GM06990 (cell line): ENCODE results near the gene PAFAH1B2.

ENCODE experiments used
- DNase-seq: peaks from one replicate; pipeline ENCODE4 v3.0.0-alpha.2; 2011; ENCODE audit not compliant: insufficient read length; ENCODE audit errors: extremely low read depth
- H3K27me3 ChIP-seq: replicated peaks from 2 replicates; pipeline ENCODE4 v1.6.0; 2011; ENCODE audit warnings: low read length; ENCODE audit not compliant: control insufficient read depth, insufficient read depth
- H3K36me3 ChIP-seq: 2 replicates; pipeline ENCODE4 v1.5.1; 2011; ENCODE audit warnings: low read length; ENCODE audit not compliant: control insufficient read depth, insufficient read depth
- H3K4me3 ChIP-seq: replicated peaks from 2 replicates; pipeline ENCODE4 v1.5.1; 2011; ENCODE audit warnings: low read depth, mild to moderate bottlenecking, control low read depth, low read length
- TF ChIP-seq, protein P1 (sequence below): IDR thresholded peaks from 2 replicates; pipeline ENCODE4 v1.5.1; 2011; ENCODE audit warnings: low read length, control low read depth, mild to moderate bottlenecking, inconsistent platforms; ENCODE audit not compliant: insufficient read depth, poor library complexity, severe bottlenecking

PAFAH1B2 gene

DNA sequence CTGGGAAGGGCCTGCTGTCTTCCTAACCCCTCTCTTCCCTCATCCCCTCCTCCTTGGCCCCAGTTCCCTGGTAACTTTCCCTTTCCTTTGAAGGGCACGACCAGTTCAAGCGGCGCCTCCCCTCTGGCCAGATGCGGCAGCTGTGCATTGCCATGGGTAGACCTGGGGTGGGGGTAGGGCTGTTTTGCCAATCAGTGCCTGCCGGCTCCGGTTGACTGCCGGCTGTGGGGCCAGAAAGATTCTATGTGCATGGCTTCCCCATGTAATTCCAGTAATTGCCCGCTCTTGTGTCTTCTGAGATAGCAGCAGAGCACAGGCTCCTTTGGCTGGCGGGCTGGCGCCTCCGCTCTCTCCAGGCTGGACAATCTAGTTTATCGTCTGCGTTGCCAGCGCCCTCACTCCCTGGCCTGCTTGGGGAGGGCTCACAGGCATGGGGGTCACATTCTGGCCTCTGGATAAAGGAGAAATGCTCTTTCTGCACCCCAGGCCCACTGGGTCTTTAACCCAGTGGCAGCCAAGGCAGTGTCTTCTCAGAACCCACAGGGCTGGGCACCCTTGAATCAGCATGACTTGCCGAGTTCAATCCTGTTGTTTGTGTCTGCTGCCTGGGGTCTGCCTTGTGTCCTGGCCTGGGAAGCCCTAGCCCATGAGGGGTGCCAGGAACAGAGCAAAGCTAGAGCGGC lies 43.9 kb downstream of the PAFAH1B2 start:
- DNase-seq = no peak
- no peaks in the 10 kb centered on the region for H3K27me3 ChIP-seq
- H3K36me3 ChIP-seq = peaks cover 25% of the 10 kb centered on the region
- no peak overlapping the region for H3K4me3 ChIP-seq
- TF ChIP-seq, protein P1, sequence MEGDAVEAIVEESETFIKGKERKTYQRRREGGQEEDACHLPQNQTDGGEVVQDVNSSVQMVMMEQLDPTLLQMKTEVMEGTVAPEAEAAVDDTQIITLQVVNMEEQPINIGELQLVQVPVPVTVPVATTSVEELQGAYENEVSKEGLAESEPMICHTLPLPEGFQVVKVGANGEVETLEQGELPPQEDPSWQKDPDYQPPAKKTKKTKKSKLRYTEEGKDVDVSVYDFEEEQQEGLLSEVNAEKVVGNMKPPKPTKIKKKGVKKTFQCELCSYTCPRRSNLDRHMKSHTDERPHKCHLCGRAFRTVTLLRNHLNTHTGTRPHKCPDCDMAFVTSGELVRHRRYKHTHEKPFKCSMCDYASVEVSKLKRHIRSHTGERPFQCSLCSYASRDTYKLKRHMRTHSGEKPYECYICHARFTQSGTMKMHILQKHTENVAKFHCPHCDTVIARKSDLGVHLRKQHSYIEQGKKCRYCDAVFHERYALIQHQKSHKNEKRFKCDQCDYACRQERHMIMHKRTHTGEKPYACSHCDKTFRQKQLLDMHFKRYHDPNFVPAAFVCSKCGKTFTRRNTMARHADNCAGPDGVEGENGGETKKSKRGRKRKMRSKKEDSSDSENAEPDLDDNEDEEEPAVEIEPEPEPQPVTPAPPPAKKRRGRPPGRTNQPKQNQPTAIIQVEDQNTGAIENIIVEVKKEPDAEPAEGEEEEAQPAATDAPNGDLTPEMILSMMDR = no peak

DNA sequence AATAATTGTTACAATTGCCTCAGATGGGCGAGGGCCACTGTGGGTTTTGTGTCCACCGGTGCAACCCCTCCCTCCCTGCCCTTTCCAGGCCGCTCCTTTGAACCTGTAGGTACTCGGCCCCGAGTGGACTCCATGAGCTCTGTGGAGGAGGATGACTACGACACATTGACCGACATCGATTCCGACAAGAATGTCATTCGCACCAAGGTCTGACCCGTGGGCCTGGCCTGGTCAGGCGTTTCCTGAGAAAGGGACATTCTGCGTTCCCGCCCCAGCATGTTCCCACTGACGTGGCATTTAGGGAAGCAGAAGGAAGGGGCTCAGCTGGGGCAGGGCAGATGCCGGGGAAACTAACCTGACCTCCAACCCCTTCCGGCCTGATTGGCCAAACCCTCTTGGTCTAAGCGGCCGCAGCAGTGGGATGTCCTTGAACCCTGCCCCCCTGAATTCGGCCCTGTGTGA lies 44.6 kb downstream of the PAFAH1B2 start:
- Histone ChIP-seq H3K36me3 (peaks cover 25% of the 10 kb centered on the region), H3K27me3 (no peaks in the 10 kb centered on the region), H3K4me3 (no peak overlapping the region)
- DNase-seq = no peak
- TF ChIP-seq, protein P1 = no peak

DNA sequence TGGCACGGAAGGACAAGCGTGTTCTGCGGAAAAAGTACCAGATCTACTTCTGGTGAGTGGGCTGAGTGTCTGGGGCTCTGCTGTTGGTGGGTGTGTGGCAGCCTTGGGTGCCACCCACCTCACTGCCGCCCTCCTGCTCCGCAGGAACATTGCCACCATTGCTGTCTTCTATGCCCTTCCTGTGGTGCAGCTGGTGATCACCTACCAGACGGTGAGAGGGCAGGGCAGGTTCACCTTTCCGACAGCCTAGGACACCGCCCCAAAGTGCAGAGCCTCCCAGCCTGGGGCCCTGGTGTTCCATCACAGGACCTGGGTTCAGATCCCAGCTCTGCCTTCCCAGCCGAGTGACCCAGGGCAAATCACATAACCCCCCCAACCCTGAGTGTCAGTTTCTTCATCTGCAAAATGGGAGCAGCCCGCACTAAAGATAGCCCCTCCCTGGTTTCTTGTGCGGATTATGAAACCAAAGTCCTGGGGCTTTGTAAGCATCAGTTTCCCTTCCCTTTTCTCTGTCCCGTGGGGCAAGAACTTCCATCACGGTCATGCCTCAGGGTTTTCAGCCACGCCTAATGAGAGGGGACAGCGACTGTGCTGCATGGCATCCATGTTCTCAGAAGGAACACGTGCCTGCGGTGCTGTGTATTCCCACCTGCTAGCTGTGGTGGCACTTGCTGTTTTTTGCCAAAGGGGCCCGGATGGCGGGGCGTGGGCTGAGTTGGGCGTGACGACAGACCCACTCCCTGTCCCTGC lies 45.3 kb downstream of the PAFAH1B2 start:
- DNase-seq = peak; percentile 59
- no peak overlapping the region for H3K4me3 ChIP-seq
- no peaks in the 10 kb centered on the region for H3K27me3 ChIP-seq
- TF ChIP-seq, protein P1 = no peak
- peaks cover 28% of the 10 kb centered on the region for H3K36me3 ChIP-seq

DNA sequence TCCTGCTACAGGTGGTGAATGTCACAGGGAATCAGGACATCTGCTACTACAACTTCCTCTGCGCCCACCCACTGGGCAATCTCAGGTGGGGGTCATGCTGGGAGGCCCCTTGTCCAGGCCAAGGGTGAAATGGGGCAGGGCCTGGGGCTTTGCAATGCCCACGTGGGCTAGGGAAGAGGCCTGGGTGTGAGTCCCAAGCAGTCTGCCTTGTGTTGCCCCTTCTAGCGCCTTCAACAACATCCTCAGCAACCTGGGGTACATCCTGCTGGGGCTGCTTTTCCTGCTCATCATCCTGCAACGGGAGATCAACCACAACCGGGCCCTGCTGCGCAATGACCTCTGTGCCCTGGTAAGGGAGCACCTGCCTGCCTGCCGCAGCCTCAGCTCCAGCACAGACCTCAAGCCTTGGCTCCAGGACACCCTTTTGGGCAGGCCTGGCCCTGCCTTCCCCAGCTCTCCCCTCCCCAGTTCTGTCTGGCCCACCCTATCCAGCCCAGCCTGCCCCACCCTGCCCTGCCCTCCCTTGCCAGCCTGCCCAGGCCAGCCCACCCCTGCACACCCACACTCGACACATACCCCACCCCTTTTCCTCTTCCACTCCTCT lies 46.0 kb downstream of the PAFAH1B2 start:
- H3K36me3 ChIP-seq = peaks cover 28% of the 10 kb centered on the region
- TF ChIP-seq, protein P1 = no peak
- DNase-seq = no peak
- no peak overlapping the region for H3K4me3 ChIP-seq
- H3K27me3 ChIP-seq = no peaks in the 10 kb centered on the region

DNA sequence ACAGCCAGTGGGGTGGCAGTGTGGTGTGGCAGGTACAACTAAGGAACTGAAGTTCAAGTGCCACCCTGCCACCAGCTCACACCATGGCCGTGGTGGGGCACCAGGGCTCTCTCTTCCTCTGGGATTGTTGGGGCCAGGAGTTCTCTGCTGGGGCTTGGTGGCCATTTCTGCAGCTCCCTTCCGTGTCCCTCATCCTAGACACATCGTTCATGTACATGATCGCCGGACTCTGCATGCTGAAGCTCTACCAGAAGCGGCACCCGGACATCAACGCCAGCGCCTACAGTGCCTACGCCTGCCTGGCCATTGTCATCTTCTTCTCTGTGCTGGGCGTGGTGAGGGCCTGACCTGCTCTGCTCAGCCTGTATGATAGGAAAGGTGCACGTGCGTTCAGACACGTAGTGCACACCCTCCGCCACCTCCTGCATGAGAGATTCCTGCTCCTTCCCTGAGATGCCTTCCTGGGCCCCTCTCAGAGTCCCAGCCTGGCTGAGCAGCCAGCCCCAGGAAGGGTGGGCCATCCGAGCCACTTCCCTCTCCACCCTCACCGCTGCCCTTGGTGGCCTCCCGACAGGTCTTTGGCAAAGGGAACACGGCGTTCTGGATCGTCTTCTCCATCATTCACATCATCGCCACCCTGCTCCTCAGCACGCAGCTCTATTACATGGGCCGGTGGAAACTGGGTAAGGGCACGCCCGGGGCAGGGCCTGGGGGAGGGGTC lies 47.8 kb downstream of the PAFAH1B2 start:
- DNase-seq = no peak
- H3K36me3 ChIP-seq = peaks cover 33% of the 10 kb centered on the region
- no peaks in the 10 kb centered on the region for H3K27me3 ChIP-seq
- no peak overlapping the region for H3K4me3 ChIP-seq
- TF ChIP-seq, protein P1 = no peak
